HEK293 (cell line): ENCODE results near the gene TTC7B.

Experiments
- CTCF ChIA-PET: fragments of 350-600 bp; formaldehyde crosslinking; extraction: SDS; loops from one replicate; lab custom pipeline; 2021; ENCODE audit warnings: antibody characterized with exemption; lab: Yijun Ruan, JAX
- POLR2A ChIA-PET: fragments of 300-600 bp; formaldehyde crosslinking; extraction: SDS; loops from one replicate; lab custom pipeline; 2020; ENCODE audit warnings: antibody characterized with exemption, inconsistent platforms; lab: Yijun Ruan, JAX
- H3K27ac ChIP-seq: fragments of 200-500 bp; sonication (Bioruptor generic); 2 replicates; pipeline ENCODE4 v1.5.1; 2014; ENCODE audit warnings: low read depth, low read length, control low read depth, inconsistent platforms; ENCODE audit errors: extremely low read depth
- H3K36me3 ChIP-seq, 2 experiments: fragments of 200-500 bp in 1 of 2; sonication (Bioruptor generic) in 1 of 2; 1 replicate in 1 of 2; 2 replicates in 1 of 2; pipeline ENCODE4 v1.5.1; 2014 to 2017; ENCODE audit warnings: inconsistent platforms in 2 of 2, low read length in 2 of 2; ENCODE audit not compliant: control insufficient read depth in 2 of 2, insufficient read depth in 1 of 2
- H3K4me1 ChIP-seq: fragments of 200-500 bp; sonication (Bioruptor generic); 2 replicates; pipeline ENCODE4 v1.5.1; 2014; ENCODE audit warnings: mild to moderate bottlenecking, low read length, inconsistent platforms; ENCODE audit not compliant: control insufficient read depth, insufficient read depth
- H3K4me3 ChIP-seq: 2 replicates; pipeline ENCODE4 v1.5.1; 2011; ENCODE audit warnings: low read depth, mild to moderate bottlenecking, control low read depth, low read length, moderate library complexity
- H3K9me3 ChIP-seq: fragments of 200-500 bp; sonication (Bioruptor generic); 2 replicates; pipeline ENCODE4 v1.5.1; 2014; ENCODE audit warnings: low read depth, low read length, inconsistent platforms; ENCODE audit not compliant: control insufficient read depth, insufficient read depth
- GLIS2 ChIP-seq: fragments of 450-650 bp; formaldehyde crosslinking; IDR thresholded peaks from 2 replicates; pipeline ENCODE4 v1.5.1; 2016; ENCODE audit warnings: missing biosample characterization, missing genetic modification characterization
- INSM2 ChIP-seq: fragments of 450-650 bp; formaldehyde crosslinking; IDR thresholded peaks from 2 replicates; pipeline ENCODE4 v1.5.1; 2016; ENCODE audit warnings: missing biosample characterization, missing genetic modification characterization
- OSR2 ChIP-seq: fragments of 450-650 bp; formaldehyde crosslinking; IDR thresholded peaks from 2 replicates; pipeline ENCODE4 v1.5.1; 2016; ENCODE audit warnings: missing biosample characterization, missing genetic modification characterization
- PRDM10 ChIP-seq: fragments of 450-650 bp; formaldehyde crosslinking; IDR thresholded peaks from 2 replicates; pipeline ENCODE4 v1.5.1; 2016; ENCODE audit warnings: missing biosample characterization, missing genetic modification characterization
- SETDB1 ChIP-seq: IDR thresholded peaks from one replicate; pipeline ENCODE4 v1.6.1; 2017; ENCODE audit warnings: mild to moderate bottlenecking, low read length, moderate library complexity, mixed read lengths; ENCODE audit not compliant: insufficient read length
- SP3 ChIP-seq: fragments of 450-650 bp; formaldehyde crosslinking; IDR thresholded peaks from 2 replicates; pipeline ENCODE4 v1.5.1; 2016; ENCODE audit warnings: missing biosample characterization, missing genetic modification characterization
- TRIM28 ChIP-seq: IDR thresholded peaks from 2 replicates; pipeline ENCODE4 v1.6.1; 2011; ENCODE audit warnings: low read length, control low read depth, borderline replicate concordance
- YY2 ChIP-seq: fragments of 450-650 bp; formaldehyde crosslinking; IDR thresholded peaks from 2 replicates; pipeline ENCODE4 v1.5.1; 2016; ENCODE audit warnings: missing biosample characterization, missing genetic modification characterization
- ZFP3 ChIP-seq: fragments of 450-650 bp; formaldehyde crosslinking; IDR thresholded peaks from 2 replicates; pipeline ENCODE4 v1.5.1; 2016; ENCODE audit warnings: low read depth, missing biosample characterization, missing genetic modification characterization
- ZNF121 ChIP-seq: fragments of 450-650 bp; formaldehyde crosslinking; IDR thresholded peaks from 2 replicates; pipeline ENCODE4 v1.5.1; 2016; ENCODE audit warnings: missing biosample characterization, missing genetic modification characterization
- ZNF138 ChIP-seq: fragments of 450-650 bp; formaldehyde crosslinking; IDR thresholded peaks from 2 replicates; pipeline ENCODE4 v1.5.1; 2016; ENCODE audit warnings: missing biosample characterization, missing genetic modification characterization, borderline replicate concordance
- ZNF16 ChIP-seq: fragments of 450-650 bp; formaldehyde crosslinking; IDR thresholded peaks from 2 replicates; pipeline ENCODE4 v1.5.1; 2016; ENCODE audit warnings: low read depth, missing biosample characterization, missing genetic modification characterization
- ZNF184 ChIP-seq: fragments of 450-650 bp; IDR thresholded peaks from 2 replicates; pipeline ENCODE4 v1.5.1; 2018; ENCODE audit warnings: missing biosample characterization, mild to moderate bottlenecking, missing genetic modification characterization
- ZNF544 ChIP-seq: fragments of 450-650 bp; formaldehyde crosslinking; IDR thresholded peaks from 2 replicates; pipeline ENCODE4 v1.5.0; 2017; ENCODE audit warnings: missing biosample characterization, missing genetic modification characterization
- ZNF626 ChIP-seq: fragments of 450-650 bp; sonication (Bioruptor Pico); formaldehyde crosslinking; IDR thresholded peaks from 2 replicates; pipeline ENCODE4 v1.5.1; 2018; ENCODE audit warnings: missing biosample characterization, missing genetic modification characterization, inconsistent platforms
- ZNF707 ChIP-seq: fragments of 450-650 bp; formaldehyde crosslinking; IDR thresholded peaks from 2 replicates; pipeline ENCODE4 v1.5.1; 2016; ENCODE audit warnings: missing biosample characterization, missing genetic modification characterization
- ZNF843 ChIP-seq: fragments of 450-650 bp; formaldehyde crosslinking; IDR thresholded peaks from 2 replicates; pipeline ENCODE4 v1.5.1; 2016; ENCODE audit warnings: missing biosample characterization, missing genetic modification characterization
- ZSCAN16 ChIP-seq: fragments of 450-650 bp; formaldehyde crosslinking; IDR thresholded peaks from 2 replicates; pipeline ENCODE4 v1.5.1; 2016; ENCODE audit warnings: missing biosample characterization, missing genetic modification characterization
- TF ChIP-seq, protein P1 (sequence below): fragments of 450-650 bp; formaldehyde crosslinking; IDR thresholded peaks from 2 replicates; pipeline ENCODE4 v1.5.1; 2016; ENCODE audit warnings: missing biosample characterization, missing genetic modification characterization
- TF ChIP-seq, protein P2 (sequence below): fragments of 450-650 bp; formaldehyde crosslinking; IDR thresholded peaks from 2 replicates; pipeline ENCODE4 v1.5.1; 2016; ENCODE audit warnings: missing biosample characterization, missing genetic modification characterization

TTC7B gene

GRCh38 chr14:90570461-90570860, 245.8 kb downstream of the TTC7B start:
- Histone ChIP-seq H3K9me3 (no peaks in the 10 kb centered on the region), H3K27ac (no peak overlapping the region), H3K36me3 (peaks cover 0 to 10% of the 10 kb centered on the region in 2 experiments; a peak in 1 of 3 replicates), H3K4me3 (no peak overlapping the region), H3K4me1 (no peaks in the 10 kb centered on the region)
- ChIA-PET POLR2A (no interaction called here), CTCF (interaction anchor here (0.6 to 1.3 kb wide), 2 partner anchors 28 to 126 kb away, joined by 3 to 4 read pairs; no protein-coding TSS in a partner anchor)
- TF ChIP-seq INSM2 (no peak), ZNF544 (tag by site-specific recombination) (no peak), OSR2 (tag by site-specific recombination) (no peak), ZNF626 (no peak), ZNF16 (tag by site-specific recombination) (no peak), ZNF707 (tag by site-specific recombination) (no peak), ZSCAN16 (tag by site-specific recombination) (no peak), ZNF184 (tag by site-specific recombination) (no peak), GLIS2 (tag by site-specific recombination) (no peak), ZNF843 (tag by site-specific recombination) (no peak), YY2 (tag by site-specific recombination) (no peak), ZFP3 (no peak), SETDB1 (no peak), ZNF121 (no peak), TRIM28 (no peak), SP3 (tag by site-specific recombination) (no peak), PRDM10 (no peak), ZNF138 (tag by site-specific recombination) (no peak)
- TF ChIP-seq, protein P1, sequence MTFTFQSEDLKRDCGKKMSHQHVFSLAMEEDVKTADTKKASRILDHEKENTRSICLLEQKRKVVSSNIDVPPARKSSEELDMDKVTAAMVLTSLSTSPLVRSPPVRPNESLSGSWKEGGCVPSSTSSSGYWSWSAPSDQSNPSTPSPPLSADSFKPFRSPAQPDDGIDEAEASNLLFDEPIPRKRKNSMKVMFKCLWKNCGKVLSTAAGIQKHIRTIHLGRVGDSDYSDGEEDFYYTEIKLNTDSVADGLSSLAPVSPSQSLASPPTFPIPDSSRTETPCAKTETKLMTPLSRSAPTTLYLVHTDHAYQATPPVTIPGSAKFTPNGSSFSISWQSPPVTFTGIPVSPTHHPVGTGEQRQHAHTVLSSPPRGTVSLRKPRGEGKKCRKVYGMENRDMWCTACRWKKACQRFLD (tag by site-specific recombination), result no peak
- TF ChIP-seq, protein P2, sequence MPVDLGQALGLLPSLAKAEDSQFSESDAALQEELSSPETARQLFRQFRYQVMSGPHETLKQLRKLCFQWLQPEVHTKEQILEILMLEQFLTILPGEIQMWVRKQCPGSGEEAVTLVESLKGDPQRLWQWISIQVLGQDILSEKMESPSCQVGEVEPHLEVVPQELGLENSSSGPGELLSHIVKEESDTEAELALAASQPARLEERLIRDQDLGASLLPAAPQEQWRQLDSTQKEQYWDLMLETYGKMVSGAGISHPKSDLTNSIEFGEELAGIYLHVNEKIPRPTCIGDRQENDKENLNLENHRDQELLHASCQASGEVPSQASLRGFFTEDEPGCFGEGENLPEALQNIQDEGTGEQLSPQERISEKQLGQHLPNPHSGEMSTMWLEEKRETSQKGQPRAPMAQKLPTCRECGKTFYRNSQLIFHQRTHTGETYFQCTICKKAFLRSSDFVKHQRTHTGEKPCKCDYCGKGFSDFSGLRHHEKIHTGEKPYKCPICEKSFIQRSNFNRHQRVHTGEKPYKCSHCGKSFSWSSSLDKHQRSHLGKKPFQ (tag by site-specific recombination), result no peak
- TF ChIP-seq, all 188 proteins: peak for 0
